Measurements from ENCODE around the gene CNIH2.
"Not testable (repeated sequence)": the region's sequence is repeated elsewhere in the genome, so short reads cannot be mapped to it uniquely, and the experiment has no call there.

GRCh38 chr11:66320748-66321147, 42.8 kb downstream of the CNIH2 start:
- TF ChIP-seq CTCF, POLR2A (IDR thresholded peaks at IDR 0.05): not testable (repeated sequence)

All from Peyer's patch (tissue), 4 donors.